H9 (cell line): ENCODE measurements around the gene INSIG1. TPM values are rescaled to one million over a fixed set of nuclear protein-coding genes. Genes with fewer than 3 reads are reported as not detected.

ENCODE experiments used
- DNase-seq: peaks from one replicate; pipeline ENCODE4 v3.0.0-alpha.2; 2017
- H2AFZ ChIP-seq: one replicate; pipeline ENCODE4 v1.6.1; 2013; ENCODE audit warnings: mild to moderate bottlenecking, low read length, control low read depth, moderate library complexity
- H2AK5ac ChIP-seq: 2 replicates; pipeline ENCODE4 v1.6.1; 2013; ENCODE audit warnings: low read length, control low read depth, mixed read lengths; ENCODE audit not compliant: insufficient read length
- H2BK120ac ChIP-seq: one replicate; pipeline ENCODE4 v1.6.1; 2013; ENCODE audit warnings: low read depth, mild to moderate bottlenecking, low read length, control low read depth, inconsistent platforms; ENCODE audit not compliant: poor library complexity, severe bottlenecking
- H2BK12ac ChIP-seq: 2 replicates; pipeline ENCODE4 v1.6.1; 2013; ENCODE audit warnings: low read length, control low read depth, mixed read lengths, low read depth; ENCODE audit not compliant: insufficient read length
- H2BK15ac ChIP-seq: 2 replicates; pipeline ENCODE4 v1.6.1; 2013; ENCODE audit warnings: low read depth, low read length, control low read depth
- H2BK20ac ChIP-seq: one replicate; pipeline ENCODE4 v1.6.1; 2013; ENCODE audit warnings: low read depth, mild to moderate bottlenecking, low read length, control low read depth, inconsistent platforms; ENCODE audit not compliant: poor library complexity, severe bottlenecking
- H2BK5ac ChIP-seq: 2 replicates; pipeline ENCODE4 v1.6.1; 2013; ENCODE audit warnings: low read length, control low read depth, mixed read lengths; ENCODE audit not compliant: insufficient read length
- H3K14ac ChIP-seq: 2 replicates; pipeline ENCODE4 v1.6.1; 2013; ENCODE audit warnings: low read length, control low read depth; ENCODE audit not compliant: insufficient read depth
- H3K18ac ChIP-seq: 2 replicates; pipeline ENCODE4 v1.6.1; 2013; ENCODE audit warnings: low read depth, mild to moderate bottlenecking, mixed read lengths, low read length, control low read depth; ENCODE audit not compliant: insufficient read length
- H3K23ac ChIP-seq: 2 replicates; pipeline ENCODE4 v1.6.1; 2013; ENCODE audit warnings: low read length, control low read depth, mixed read lengths, low read depth; ENCODE audit not compliant: insufficient read length
- H3K23me2 ChIP-seq: 2 replicates; pipeline ENCODE4 v1.6.1; 2013; ENCODE audit warnings: low read depth, mild to moderate bottlenecking, mixed read lengths, low read length, control low read depth; ENCODE audit not compliant: insufficient read length, poor library complexity, severe bottlenecking
- H3K27ac ChIP-seq: 2 replicates; pipeline ENCODE4 v1.5.1; 2013; ENCODE audit warnings: low read length, control low read depth, mixed read lengths, low read depth; ENCODE audit not compliant: insufficient read length
- H3K27me3 ChIP-seq: 2 replicates; pipeline ENCODE4 v1.6.1; 2013; ENCODE audit warnings: low read length, control low read depth, inconsistent platforms; ENCODE audit not compliant: insufficient read depth
- H3K4ac ChIP-seq: 2 replicates; pipeline ENCODE4 v1.6.1; 2013; ENCODE audit warnings: low read depth, mild to moderate bottlenecking, control low read depth, inconsistent platforms, low read length, moderate library complexity
- H3K4me1 ChIP-seq: 2 replicates; pipeline ENCODE4 v1.6.1; 2013; ENCODE audit warnings: low read length, control low read depth, inconsistent platforms; ENCODE audit not compliant: insufficient read depth
- H3K4me2 ChIP-seq: 2 replicates; pipeline ENCODE4 v1.6.1; 2013; ENCODE audit warnings: low read length, control low read depth, mixed read lengths; ENCODE audit not compliant: insufficient read length, insufficient read depth
- H3K56ac ChIP-seq: 2 replicates; pipeline ENCODE4 v1.6.1; 2013; ENCODE audit warnings: low read depth, mild to moderate bottlenecking, mixed read lengths, low read length, control low read depth; ENCODE audit not compliant: insufficient read length
- H3K79me1 ChIP-seq: 2 replicates; pipeline ENCODE4 v1.6.1; 2013; ENCODE audit warnings: low read depth, mild to moderate bottlenecking, moderate library complexity, low read length, control low read depth, inconsistent platforms; ENCODE audit not compliant: insufficient read depth, poor library complexity, severe bottlenecking
- H3K79me2 ChIP-seq: 2 replicates; pipeline ENCODE4 v1.6.1; 2013; ENCODE audit warnings: low read length, control low read depth, inconsistent platforms; ENCODE audit not compliant: insufficient read depth
- H3K9ac ChIP-seq: 2 replicates; pipeline ENCODE4 v1.6.1; 2013; ENCODE audit warnings: low read length, control low read depth, mixed read lengths; ENCODE audit not compliant: insufficient read length; ENCODE audit errors: extremely low read depth
- H3K9me3 ChIP-seq: one replicate; pipeline ENCODE4 v1.6.1; 2013; ENCODE audit warnings: low read depth, low read length, inconsistent platforms; ENCODE audit not compliant: control insufficient read depth
- H3T11ph ChIP-seq: one replicate; pipeline ENCODE4 v1.6.1; 2013; ENCODE audit warnings: mild to moderate bottlenecking, low read length, control low read depth, inconsistent platforms
- H4K20me1 ChIP-seq: one replicate; pipeline ENCODE4 v1.6.1; 2013; ENCODE audit not compliant: control insufficient read depth, insufficient read length, insufficient read depth
- H4K5ac ChIP-seq: 2 replicates; pipeline ENCODE4 v1.6.1; 2013; ENCODE audit warnings: low read depth, mild to moderate bottlenecking, mixed read lengths, low read length, control low read depth; ENCODE audit not compliant: insufficient read length
- H4K8ac ChIP-seq: replicated peaks from 2 replicates; pipeline ENCODE4 v1.6.1; 2013; ENCODE audit warnings: low read length, control low read depth, mixed read lengths, low read depth; ENCODE audit not compliant: insufficient read length
- H4K91ac ChIP-seq: 2 replicates; pipeline ENCODE4 v1.6.1; 2013; ENCODE audit warnings: low read depth, mild to moderate bottlenecking, moderate library complexity, mixed read lengths, low read length, control low read depth; ENCODE audit not compliant: insufficient read length
- H3K27ac Mint-ChIP-seq, 3 experiments: 2 replicates in 2 of 3; 3 replicates in 1 of 3; pipeline ENCODE4 v1.8.0; 2020 to 2021; ENCODE audit warnings: mixed read lengths in 3 of 3, mild to moderate bottlenecking in 1 of 3, moderate library complexity in 1 of 3
- H3K27me3 Mint-ChIP-seq: 2 replicates; pipeline ENCODE4 v1.8.0; 2021; ENCODE audit warnings: low read depth, mild to moderate bottlenecking, moderate library complexity, mixed read lengths
- H3K36me3 Mint-ChIP-seq, 3 experiments: 2 replicates in 2 of 3; 3 replicates in 1 of 3; pipeline ENCODE4 v1.8.0; 2020 to 2021; ENCODE audit warnings: low read depth in 3 of 3, mixed read lengths in 3 of 3; ENCODE audit not compliant: insufficient read depth in 1 of 3
- H3K4me1 Mint-ChIP-seq, 2 experiments: 2 replicates each; pipeline ENCODE4 v1.8.0; 2020; ENCODE audit warnings: mixed read lengths in 2 of 2
- H3K4me3 Mint-ChIP-seq, 2 experiments: 2 replicates in 1 of 2; 3 replicates in 1 of 2; pipeline ENCODE4 v1.8.0; 2020 to 2021; ENCODE audit warnings: mild to moderate bottlenecking in 2 of 2, mixed read lengths in 2 of 2, moderate library complexity in 1 of 2
- H3K9me3 Mint-ChIP-seq, 2 experiments: 2 replicates in 1 of 2; 3 replicates in 1 of 2; pipeline ENCODE4 v1.8.0; 2020; ENCODE audit warnings: mild to moderate bottlenecking in 2 of 2, mixed read lengths in 2 of 2, moderate library complexity in 1 of 2
- WGBS: extraction: QIAGEN DNeasy Blood & Tissue Kit; methylation state at CpG from one replicate; pipeline ENCODE4 v1.1.7; 2013; ENCODE audit warnings: missing lambda C conversion rate, low lambda C conversion rate, mixed read lengths; ENCODE audit not compliant: insufficient read length; ENCODE audit errors: extremely low coverage; 5-methylcytosine and 5-hydroxymethylcytosine counted together
- total RNA-seq: library from RNA; stranded (reverse); gene quantifications from 2 replicates; pipeline ENCODE4 v1.2.1, GENCODE V29; 2021
- TF ChIP-seq, protein P1 (sequence below): fragments of 200-600 bp; sonication (generic); conservative IDR thresholded peaks from 3 replicates; pipeline ENCODE4 v1.8.0; 2021; ENCODE audit warnings: antibody characterized with exemption, mild to moderate bottlenecking

Gene INSIG1
- total RNA-seq, 1 experiment from 2014 or later = 23.3 TPM

DNA sequence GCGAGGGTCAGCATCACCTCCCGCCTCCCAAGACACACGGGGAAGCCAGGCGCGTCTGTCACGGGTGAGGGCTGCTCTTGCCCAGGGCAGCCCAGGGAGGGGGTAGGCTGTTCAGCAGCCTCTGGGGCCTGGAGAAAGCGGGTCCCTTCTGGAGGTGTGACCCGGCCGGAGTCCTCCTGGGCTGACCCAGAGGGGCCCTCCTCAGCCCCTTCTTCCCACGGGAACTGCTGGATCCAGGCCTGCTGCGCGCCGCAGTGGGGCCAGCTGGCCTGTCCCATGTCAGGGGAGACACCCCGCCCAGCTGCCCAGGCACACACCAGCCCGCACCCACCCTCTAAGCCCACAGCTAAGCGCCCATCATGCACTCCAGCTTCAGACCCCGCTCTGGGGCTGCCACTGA is 41.8 kb downstream of the INSIG1 start:
- Histone ChIP-seq H4K8ac (no peak overlapping the region), H3K23ac (no peak overlapping the region), H3K79me1 (no peaks in the 10 kb centered on the region), H2AFZ (no peak overlapping the region), H4K20me1 (no peaks in the 10 kb centered on the region), H2BK15ac (no peak overlapping the region), H3K27ac (no peak overlapping the region), H3K4me1 (no peaks in the 10 kb centered on the region), H2BK12ac (no peak overlapping the region), H3K23me2 (no peaks in the 10 kb centered on the region), H3K9ac (no peak overlapping the region), H2BK120ac (no peak overlapping the region), H3K18ac (no peak overlapping the region), H2BK5ac (no peak overlapping the region), H3K4ac (no peak overlapping the region), H3T11ph (no peak overlapping the region), H3K56ac (no peak overlapping the region), H2AK5ac (no peak overlapping the region), H3K27me3 (no peaks in the 10 kb centered on the region; the same call in 1 of the 2 replicates), H3K4me2 (no peak overlapping the region), H3K9me3 (no peaks in the 10 kb centered on the region), H3K79me2 (no peaks in the 10 kb centered on the region), H2BK20ac (no peak overlapping the region), H4K91ac (no peak overlapping the region), H3K14ac (no peak overlapping the region), H4K5ac (no peak overlapping the region)
- Mint-ChIP-seq H3K9me3 (peaks cover 0 to 5% of the 10 kb centered on the region in 2 experiments; a peak in 2 of 5 replicates), H3K36me3 (peaks cover 0 to 5% (median 0%) of the 10 kb centered on the region in 3 experiments; a peak in 2 of 7 replicates), H3K27ac (no peak overlapping the region), H3K27me3 (peaks cover 26% of the 10 kb centered on the region), H3K4me1 (no peaks in the 10 kb centered on the region), H3K4me3 (no peak overlapping the region)
- no CpG with 5 or more reads among the region's 17 CpGs for WGBS
- no peak for DNase-seq
- TF ChIP-seq, protein P1, sequence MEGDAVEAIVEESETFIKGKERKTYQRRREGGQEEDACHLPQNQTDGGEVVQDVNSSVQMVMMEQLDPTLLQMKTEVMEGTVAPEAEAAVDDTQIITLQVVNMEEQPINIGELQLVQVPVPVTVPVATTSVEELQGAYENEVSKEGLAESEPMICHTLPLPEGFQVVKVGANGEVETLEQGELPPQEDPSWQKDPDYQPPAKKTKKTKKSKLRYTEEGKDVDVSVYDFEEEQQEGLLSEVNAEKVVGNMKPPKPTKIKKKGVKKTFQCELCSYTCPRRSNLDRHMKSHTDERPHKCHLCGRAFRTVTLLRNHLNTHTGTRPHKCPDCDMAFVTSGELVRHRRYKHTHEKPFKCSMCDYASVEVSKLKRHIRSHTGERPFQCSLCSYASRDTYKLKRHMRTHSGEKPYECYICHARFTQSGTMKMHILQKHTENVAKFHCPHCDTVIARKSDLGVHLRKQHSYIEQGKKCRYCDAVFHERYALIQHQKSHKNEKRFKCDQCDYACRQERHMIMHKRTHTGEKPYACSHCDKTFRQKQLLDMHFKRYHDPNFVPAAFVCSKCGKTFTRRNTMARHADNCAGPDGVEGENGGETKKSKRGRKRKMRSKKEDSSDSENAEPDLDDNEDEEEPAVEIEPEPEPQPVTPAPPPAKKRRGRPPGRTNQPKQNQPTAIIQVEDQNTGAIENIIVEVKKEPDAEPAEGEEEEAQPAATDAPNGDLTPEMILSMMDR = no peak
